Measurements from ENCODE around the gene PRKX.

PRKX gene

GRCh38 chrX:3592184-3592583 lies 121.3 kb downstream of the PRKX start:
- no peak overlapping the region for H3K27ac ChIP-seq (ENCODE audit: low read depth, low read length)
- H3K4me3 ChIP-seq (ENCODE audit: low read depth in 1 of 5, low read length in 5 of 5) = no peak overlapping the region
- no peaks in the 10 kb centered on the region for H3K36me3 ChIP-seq (ENCODE audit: control insufficient read depth in 5 of 5, insufficient read depth in 5 of 5, low read length in 5 of 5)
- H3K4me1 ChIP-seq (ENCODE audit: control insufficient read depth in 5 of 5, insufficient read depth in 5 of 5, low read length in 5 of 5) = no peaks in the 10 kb centered on the region
- no peaks in the 10 kb centered on the region for H3K9me3 ChIP-seq (ENCODE audit: control insufficient read depth in 5 of 5, low read length in 5 of 5)
- no peak overlapping the region for H3K9ac ChIP-seq (ENCODE audit: low read length in 5 of 5)
- no peaks in the 10 kb centered on the region for H3K27me3 ChIP-seq (ENCODE audit: control insufficient read depth in 5 of 5, insufficient read depth in 4 of 5, low read length in 5 of 5)

- Histone ChIP-seq H3K4me1 (ENCODE audit: control insufficient read depth in 5 of 5, insufficient read depth in 5 of 5, low read length in 5 of 5) (no peaks in the 10 kb centered on the region), H3K27me3 (ENCODE audit: control insufficient read depth in 5 of 5, insufficient read depth in 4 of 5, low read length in 5 of 5) (no peaks in the 10 kb centered on the region), H3K9me3 (ENCODE audit: control insufficient read depth in 5 of 5, low read length in 5 of 5) (no peaks in the 10 kb centered on the region), H3K27ac (ENCODE audit: low read depth, low read length) (no peak overlapping the region), H3K4me3 (ENCODE audit: low read depth in 1 of 5, low read length in 5 of 5) (no peak overlapping the region), H3K36me3 (ENCODE audit: control insufficient read depth in 5 of 5, insufficient read depth in 5 of 5, low read length in 5 of 5) (no peaks in the 10 kb centered on the region), H3K9ac (ENCODE audit: low read length in 5 of 5) (no peak overlapping the region)
Observed at GRCh38 chrX:3589474-3589873, 124.0 kb downstream of the PRKX start.

GRCh38 chrX:3585719-3586118 lies 127.7 kb downstream of the PRKX start:
- no peaks in the 10 kb centered on the region for H3K9me3 ChIP-seq (ENCODE audit: control insufficient read depth in 5 of 5, low read length in 5 of 5)
- H3K4me1 ChIP-seq (ENCODE audit: control insufficient read depth in 5 of 5, insufficient read depth in 5 of 5, low read length in 5 of 5) = no peaks in the 10 kb centered on the region
- no peaks in the 10 kb centered on the region for H3K36me3 ChIP-seq (ENCODE audit: control insufficient read depth in 5 of 5, insufficient read depth in 5 of 5, low read length in 5 of 5)
- no peaks in the 10 kb centered on the region for H3K27me3 ChIP-seq (ENCODE audit: control insufficient read depth in 5 of 5, insufficient read depth in 4 of 5, low read length in 5 of 5)
- H3K4me3 ChIP-seq (ENCODE audit: low read depth in 1 of 5, low read length in 5 of 5) = no peak overlapping the region
- no peak overlapping the region for H3K27ac ChIP-seq (ENCODE audit: low read depth, low read length)
- H3K9ac ChIP-seq (ENCODE audit: low read length in 5 of 5) = no peak overlapping the region

GRCh38 chrX:3584415-3584996 lies 128.9 kb downstream of the PRKX start:
- H3K27me3 ChIP-seq (ENCODE audit: control insufficient read depth in 5 of 5, insufficient read depth in 4 of 5, low read length in 5 of 5) = no peaks in the 10 kb centered on the region
- no peak overlapping the region for H3K4me3 ChIP-seq (ENCODE audit: low read depth in 1 of 5, low read length in 5 of 5)
- no peak overlapping the region for H3K9ac ChIP-seq (ENCODE audit: low read length in 5 of 5)
- H3K36me3 ChIP-seq (ENCODE audit: control insufficient read depth in 5 of 5, insufficient read depth in 5 of 5, low read length in 5 of 5) = no peaks in the 10 kb centered on the region
- no peaks in the 10 kb centered on the region for H3K4me1 ChIP-seq (ENCODE audit: control insufficient read depth in 5 of 5, insufficient read depth in 5 of 5, low read length in 5 of 5)
- no peaks in the 10 kb centered on the region for H3K9me3 ChIP-seq (ENCODE audit: control insufficient read depth in 5 of 5, low read length in 5 of 5)
- H3K27ac ChIP-seq (ENCODE audit: low read depth, low read length) = no peak overlapping the region

GRCh38 chrX:3582451-3582850 lies 131.0 kb downstream of the PRKX start:
- H3K27ac ChIP-seq (ENCODE audit: low read depth, low read length) = no peak overlapping the region
- H3K4me1 ChIP-seq (ENCODE audit: control insufficient read depth in 5 of 5, insufficient read depth in 5 of 5, low read length in 5 of 5) = no peaks in the 10 kb centered on the region
- H3K9ac ChIP-seq (ENCODE audit: low read length in 5 of 5) = no peak overlapping the region
- H3K9me3 ChIP-seq (ENCODE audit: control insufficient read depth in 5 of 5, low read length in 5 of 5) = no peaks in the 10 kb centered on the region
- no peaks in the 10 kb centered on the region for H3K27me3 ChIP-seq (ENCODE audit: control insufficient read depth in 5 of 5, insufficient read depth in 4 of 5, low read length in 5 of 5)
- no peak overlapping the region for H3K4me3 ChIP-seq (ENCODE audit: low read depth in 1 of 5, low read length in 5 of 5)
- H3K36me3 ChIP-seq (ENCODE audit: control insufficient read depth in 5 of 5, insufficient read depth in 5 of 5, low read length in 5 of 5) = no peaks in the 10 kb centered on the region

- Histone ChIP-seq H3K27ac (ENCODE audit: low read depth, low read length) (no peak overlapping the region), H3K9me3 (ENCODE audit: control insufficient read depth in 5 of 5, low read length in 5 of 5) (no peaks in the 10 kb centered on the region), H3K4me1 (ENCODE audit: control insufficient read depth in 5 of 5, insufficient read depth in 5 of 5, low read length in 5 of 5) (no peaks in the 10 kb centered on the region), H3K27me3 (ENCODE audit: control insufficient read depth in 5 of 5, insufficient read depth in 4 of 5, low read length in 5 of 5) (no peaks in the 10 kb centered on the region), H3K9ac (ENCODE audit: low read length in 5 of 5) (no peak overlapping the region), H3K4me3 (ENCODE audit: low read depth in 1 of 5, low read length in 5 of 5) (no peak overlapping the region), H3K36me3 (ENCODE audit: control insufficient read depth in 5 of 5, insufficient read depth in 5 of 5, low read length in 5 of 5) (no peaks in the 10 kb centered on the region)
Observed at GRCh38 chrX:3581609-3582108, 131.8 kb downstream of the PRKX start.

- Histone ChIP-seq H3K27me3 (ENCODE audit: control insufficient read depth in 5 of 5, insufficient read depth in 4 of 5, low read length in 5 of 5) (no peaks in the 10 kb centered on the region), H3K4me1 (ENCODE audit: control insufficient read depth in 5 of 5, insufficient read depth in 5 of 5, low read length in 5 of 5) (no peaks in the 10 kb centered on the region), H3K27ac (ENCODE audit: low read depth, low read length) (no peak overlapping the region), H3K36me3 (ENCODE audit: control insufficient read depth in 5 of 5, insufficient read depth in 5 of 5, low read length in 5 of 5) (no peaks in the 10 kb centered on the region), H3K9ac (ENCODE audit: low read length in 5 of 5) (no peak overlapping the region), H3K4me3 (ENCODE audit: low read depth in 1 of 5, low read length in 5 of 5) (no peak overlapping the region), H3K9me3 (ENCODE audit: control insufficient read depth in 5 of 5, low read length in 5 of 5) (no peaks in the 10 kb centered on the region)
Observed at GRCh38 chrX:3577551-3577950, 135.9 kb downstream of the PRKX start.

- no peak overlapping the region for H3K9ac ChIP-seq (ENCODE audit: low read length in 5 of 5)
- H3K9me3 ChIP-seq (ENCODE audit: control insufficient read depth in 5 of 5, low read length in 5 of 5) = peaks cover 0 to 3% (median 0%) of the 10 kb centered on the region in 5 donors
- no peaks in the 10 kb centered on the region for H3K27me3 ChIP-seq (ENCODE audit: control insufficient read depth in 5 of 5, insufficient read depth in 4 of 5, low read length in 5 of 5)
- no peak overlapping the region for H3K27ac ChIP-seq (ENCODE audit: low read depth, low read length)
- H3K36me3 ChIP-seq (ENCODE audit: control insufficient read depth in 5 of 5, insufficient read depth in 5 of 5, low read length in 5 of 5) = no peaks in the 10 kb centered on the region
- H3K4me3 ChIP-seq (ENCODE audit: low read depth in 1 of 5, low read length in 5 of 5) = no peak overlapping the region
- no peaks in the 10 kb centered on the region for H3K4me1 ChIP-seq (ENCODE audit: control insufficient read depth in 5 of 5, insufficient read depth in 5 of 5, low read length in 5 of 5)
Observed at GRCh38 chrX:3576886-3577501, 136.5 kb downstream of the PRKX start.

GRCh38 chrX:3567686-3568085 lies 145.8 kb downstream of the PRKX start:
- H3K9me3 ChIP-seq (ENCODE audit: control insufficient read depth in 5 of 5, low read length in 5 of 5) = peaks cover 0 to 7% (median 4%) of the 10 kb centered on the region in 5 donors
- no peak overlapping the region for H3K9ac ChIP-seq (ENCODE audit: low read length in 5 of 5)
- H3K4me3 ChIP-seq (ENCODE audit: low read depth in 1 of 5, low read length in 5 of 5) = no peak overlapping the region
- no peak overlapping the region for H3K27ac ChIP-seq (ENCODE audit: low read depth, low read length)
- peaks cover 0 to 2% (median 0%) of the 10 kb centered on the region in 5 donors for H3K27me3 ChIP-seq (ENCODE audit: control insufficient read depth in 5 of 5, insufficient read depth in 4 of 5, low read length in 5 of 5)
- H3K4me1 ChIP-seq (ENCODE audit: control insufficient read depth in 5 of 5, insufficient read depth in 5 of 5, low read length in 5 of 5) = no peaks in the 10 kb centered on the region
- H3K36me3 ChIP-seq (ENCODE audit: control insufficient read depth in 5 of 5, insufficient read depth in 5 of 5, low read length in 5 of 5) = no peaks in the 10 kb centered on the region

GRCh38 chrX:3563451-3563850 lies 150.0 kb downstream of the PRKX start:
- Histone ChIP-seq H3K27ac (ENCODE audit: low read depth, low read length) (no peak overlapping the region), H3K27me3 (ENCODE audit: control insufficient read depth in 5 of 5, insufficient read depth in 4 of 5, low read length in 5 of 5) (no peaks in the 10 kb centered on the region), H3K36me3 (ENCODE audit: control insufficient read depth in 5 of 5, insufficient read depth in 5 of 5, low read length in 5 of 5) (no peaks in the 10 kb centered on the region), H3K4me1 (ENCODE audit: control insufficient read depth in 5 of 5, insufficient read depth in 5 of 5, low read length in 5 of 5) (no peaks in the 10 kb centered on the region), H3K4me3 (ENCODE audit: low read depth in 1 of 5, low read length in 5 of 5) (no peak overlapping the region), H3K9me3 (ENCODE audit: control insufficient read depth in 5 of 5, low read length in 5 of 5) (no peaks in the 10 kb centered on the region), H3K9ac (ENCODE audit: low read length in 5 of 5) (no peak overlapping the region)
